GM18861 (cell line): Measurements from ENCODE around the gene CEP104.

Source experiments
- ATAC-seq: cut with Tn5 transposase; IDR thresholded peaks from one replicate; pipeline ENCODE4 v1.9.1; 2021; ENCODE audit not compliant: unreplicated experiment

Gene CEP104

GRCh38 chr1:3856923-3857790 lies at the start of gene CEP104, which contains the start of gene DFFB:
CEP104 (minus strand) TSS chr1:3857211; CDS start chr1:3852407, 4,804 bp downstream.
DFFB (plus strand) TSS chr1:3857476; CDS start chr1:3857604, 128 bp downstream.
- ATAC-seq: peak; percentile 93

GRCh38 chr1:3906672-3907020 lies 49.6 kb upstream of the CEP104 start:
- ATAC-seq: no peak

- ATAC-seq: no peak
These were observed 49.1 kb upstream of the CEP104 start for GRCh38 chr1:3905953-3906671.

GRCh38 chr1:3905266-3905952 lies 48.4 kb upstream of the CEP104 start:
- ATAC-seq: no peak

- ATAC-seq: no peak
These were observed 47.8 kb upstream of the CEP104 start for GRCh38 chr1:3904843-3905185.

- ATAC-seq: no peak
These were observed 47.2 kb upstream of the CEP104 start for GRCh38 chr1:3904006-3904842.

- ATAC-seq: no peak
These were observed 46.4 kb upstream of the CEP104 start for GRCh38 chr1:3903141-3904005.

GRCh38 chr1:3902571-3903091 lies 45.6 kb upstream of the CEP104 start:
- ATAC-seq: no peak

GRCh38 chr1:3902111-3902511 lies 45.1 kb upstream of the CEP104 start:
- ATAC-seq: no peak

- peak; percentile 30 for ATAC-seq
These were observed 44.0 kb upstream of the CEP104 start for GRCh38 chr1:3900969-3901529.

GRCh38 chr1:3900150-3900968 lies 43.3 kb upstream of the CEP104 start, which contains the start of gene C1orf174:
C1orf174 (minus strand) TSS chr1:3900272; CDS start chr1:3900186, 86 bp downstream.
- peak; percentile 57 for ATAC-seq

- ATAC-seq: peak; percentile 4
These were observed 42.7 kb upstream of the CEP104 start for GRCh38 chr1:3899754-3900149.

- ATAC-seq: no peak
These were observed 42.2 kb upstream of the CEP104 start for GRCh38 chr1:3898994-3899753.

GRCh38 chr1:3898475-3898735 lies 41.4 kb upstream of the CEP104 start:
- no peak for ATAC-seq

GRCh38 chr1:3896396-3897000 lies 39.5 kb upstream of the CEP104 start:
- no peak for ATAC-seq

- no peak for ATAC-seq
These were observed 38.9 kb upstream of the CEP104 start for GRCh38 chr1:3895951-3896325.

GRCh38 chr1:3895279-3895950 lies 38.4 kb upstream of the CEP104 start:
- no peak for ATAC-seq
